Upper lobe of right lung (tissue), 1 donor: ENCODE data around the gene ADGRD1. TPM values are rescaled to one million over a fixed set of nuclear protein-coding genes. Genes with fewer than 3 reads are reported as not detected.

Experiments used
- ATAC-seq: fragments of 200-7000 bp; cut with Tn5 transposase; one replicate; pipeline ENCODE4 v1.9.1; 2020; ENCODE audit warnings: mild to moderate bottlenecking, moderate library complexity
- DNase-seq: peaks from one replicate; pipeline ENCODE4 v3.0.0-alpha.2; 2020
- H3K27ac ChIP-seq: fragments of 200-600 bp; one replicate; pipeline ENCODE4 v1.8.0; 2022
- H3K27me3 ChIP-seq: fragments of 200-600 bp; one replicate; pipeline ENCODE4 v1.8.0; 2022; ENCODE audit warnings: mild to moderate bottlenecking
- H3K36me3 ChIP-seq: fragments of 200-600 bp; one replicate; pipeline ENCODE4 v1.8.0; 2022
- H3K4me1 ChIP-seq: fragments of 200-600 bp; one replicate; pipeline ENCODE4 v1.8.0; 2022
- H3K4me3 ChIP-seq: fragments of 200-600 bp; one replicate; pipeline ENCODE4 v1.8.0; 2022; ENCODE audit warnings: mild to moderate bottlenecking
- H3K9me3 ChIP-seq: fragments of 200-600 bp; one replicate; pipeline ENCODE4 v1.8.0; 2022
- intact Hi-C: fragments of 100-400 bp; cut with DNase I; formaldehyde crosslinking; loops from one replicate; pipeline ENCODE4 v1.11.0; 2022
- total RNA-seq: library from RNA; stranded (reverse); fragmentation: NEBNext Ultra II Directional; extraction: Animal tissue kit (Norgen Biotek cat#: 25700); gene quantifications from one replicate; pipeline ENCODE4 v1.2.1, GENCODE V29; 2021
- TF ChIP-seq, protein P1 (sequence below): fragments of 200-600 bp; IDR thresholded peaks from one replicate; pipeline ENCODE4 v1.8.0; 2022; ENCODE audit warnings: antibody characterized with exemption
- donor health status: DM: no; HTN: yes; CAD: no; lungs with severe emphysema.

ADGRD1 gene
- total RNA-seq, 1 donor from 2014 or later = 113 TPM

DNA sequence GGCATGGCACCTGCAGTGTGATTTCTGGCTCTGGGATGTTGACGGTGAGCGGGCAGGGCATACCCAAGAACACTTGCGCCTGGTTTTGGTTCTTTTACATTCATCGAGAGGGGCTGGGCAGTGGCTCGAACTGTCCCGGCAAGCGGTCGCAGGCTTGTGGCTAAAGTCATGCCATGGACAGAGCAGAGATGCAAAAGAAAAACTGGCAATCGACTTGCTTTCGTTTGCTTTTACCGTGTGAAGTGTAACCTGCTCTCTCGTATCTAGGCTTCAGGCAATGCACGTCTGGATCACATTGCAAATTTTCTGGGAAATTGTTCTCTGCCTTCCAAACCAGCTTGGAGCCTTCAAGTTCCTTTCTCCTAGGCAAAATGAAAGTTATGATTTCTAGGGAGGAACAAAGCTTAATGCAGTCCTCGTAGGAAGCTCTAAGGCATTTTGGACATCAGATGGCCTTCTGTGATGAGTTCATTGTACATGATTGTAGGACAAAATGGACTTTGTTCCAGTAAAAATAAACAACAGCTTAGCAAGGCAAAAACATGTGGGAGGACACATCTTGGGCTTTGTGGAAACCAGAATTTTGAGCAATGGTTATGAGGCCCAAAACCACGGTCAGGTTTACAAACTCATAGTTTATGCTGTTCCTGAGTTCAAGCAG, 18.3 kb downstream of the ADGRD1 start:
- H3K36me3 ChIP-seq = peaks cover 58% of the 10 kb centered on the region
- H3K4me3 ChIP-seq = no peak overlapping the region
- H3K27me3 ChIP-seq = no peaks in the 10 kb centered on the region
- no peaks in the 10 kb centered on the region for H3K9me3 ChIP-seq
- no peak for ATAC-seq
- TF ChIP-seq, protein P1, sequence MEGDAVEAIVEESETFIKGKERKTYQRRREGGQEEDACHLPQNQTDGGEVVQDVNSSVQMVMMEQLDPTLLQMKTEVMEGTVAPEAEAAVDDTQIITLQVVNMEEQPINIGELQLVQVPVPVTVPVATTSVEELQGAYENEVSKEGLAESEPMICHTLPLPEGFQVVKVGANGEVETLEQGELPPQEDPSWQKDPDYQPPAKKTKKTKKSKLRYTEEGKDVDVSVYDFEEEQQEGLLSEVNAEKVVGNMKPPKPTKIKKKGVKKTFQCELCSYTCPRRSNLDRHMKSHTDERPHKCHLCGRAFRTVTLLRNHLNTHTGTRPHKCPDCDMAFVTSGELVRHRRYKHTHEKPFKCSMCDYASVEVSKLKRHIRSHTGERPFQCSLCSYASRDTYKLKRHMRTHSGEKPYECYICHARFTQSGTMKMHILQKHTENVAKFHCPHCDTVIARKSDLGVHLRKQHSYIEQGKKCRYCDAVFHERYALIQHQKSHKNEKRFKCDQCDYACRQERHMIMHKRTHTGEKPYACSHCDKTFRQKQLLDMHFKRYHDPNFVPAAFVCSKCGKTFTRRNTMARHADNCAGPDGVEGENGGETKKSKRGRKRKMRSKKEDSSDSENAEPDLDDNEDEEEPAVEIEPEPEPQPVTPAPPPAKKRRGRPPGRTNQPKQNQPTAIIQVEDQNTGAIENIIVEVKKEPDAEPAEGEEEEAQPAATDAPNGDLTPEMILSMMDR = no peak
- H3K27ac ChIP-seq = no peak overlapping the region
- H3K4me1 ChIP-seq = no peaks in the 10 kb centered on the region
- peak; percentile 7 for DNase-seq
- intact Hi-C loops = no loop called here

DNA sequence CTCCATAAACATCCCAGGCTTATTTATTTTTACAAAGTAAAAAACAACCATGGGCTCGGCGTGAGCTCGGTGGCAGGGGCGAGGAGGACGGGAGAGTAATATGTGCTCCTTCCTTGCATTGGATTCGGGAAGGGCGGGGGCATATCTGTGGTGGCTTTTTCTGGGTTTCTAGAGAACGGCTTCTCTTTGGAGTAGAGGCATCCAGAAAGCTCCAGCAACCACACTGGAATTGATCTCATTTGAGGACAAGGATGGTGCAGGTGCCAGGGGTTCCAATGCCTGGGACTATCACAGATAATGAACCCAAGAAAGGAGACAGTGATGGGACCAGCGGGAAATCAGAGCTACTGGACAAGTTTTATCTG, 18.9 kb downstream of the ADGRD1 start:
- DNase-seq = peak; percentile 25
- ATAC-seq = no peak
- TF ChIP-seq, protein P1 = no peak
- no peak overlapping the region for H3K27ac ChIP-seq
- no peaks in the 10 kb centered on the region for H3K4me1 ChIP-seq
- no peaks in the 10 kb centered on the region for H3K27me3 ChIP-seq
- H3K36me3 ChIP-seq = peaks cover 53% of the 10 kb centered on the region
- H3K9me3 ChIP-seq = no peaks in the 10 kb centered on the region
- no peak overlapping the region for H3K4me3 ChIP-seq
- intact Hi-C loops = no loop called here

DNA sequence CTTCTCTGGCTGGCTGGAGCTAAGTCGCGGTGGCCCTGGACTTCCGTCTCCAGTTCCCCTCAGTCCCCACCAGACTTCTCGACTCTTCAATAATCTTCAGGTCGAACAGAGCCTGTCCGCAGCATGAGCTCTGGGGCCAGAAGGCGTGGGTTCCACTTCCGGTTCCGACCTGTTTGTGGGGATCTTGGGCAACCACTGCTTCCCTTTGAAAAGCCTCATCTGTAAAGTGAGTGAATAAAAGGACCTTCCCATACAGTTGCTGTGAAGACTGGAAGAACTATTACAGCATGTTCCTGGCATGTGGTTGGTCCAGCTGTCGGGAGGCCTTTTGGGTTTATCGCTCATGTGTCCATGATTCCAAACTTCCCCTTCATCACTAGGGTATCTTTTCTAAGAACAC, 19.4 kb downstream of the ADGRD1 start:
- TF ChIP-seq, protein P1 = no peak
- DNase-seq = peak; percentile 34
- Histone ChIP-seq H3K27me3 (no peaks in the 10 kb centered on the region), H3K4me1 (no peaks in the 10 kb centered on the region), H3K9me3 (no peaks in the 10 kb centered on the region), H3K27ac (no peak overlapping the region), H3K36me3 (peaks cover 47% of the 10 kb centered on the region), H3K4me3 (no peak overlapping the region)
- intact Hi-C loops = no loop called here
- ATAC-seq = peak; percentile 36

DNA sequence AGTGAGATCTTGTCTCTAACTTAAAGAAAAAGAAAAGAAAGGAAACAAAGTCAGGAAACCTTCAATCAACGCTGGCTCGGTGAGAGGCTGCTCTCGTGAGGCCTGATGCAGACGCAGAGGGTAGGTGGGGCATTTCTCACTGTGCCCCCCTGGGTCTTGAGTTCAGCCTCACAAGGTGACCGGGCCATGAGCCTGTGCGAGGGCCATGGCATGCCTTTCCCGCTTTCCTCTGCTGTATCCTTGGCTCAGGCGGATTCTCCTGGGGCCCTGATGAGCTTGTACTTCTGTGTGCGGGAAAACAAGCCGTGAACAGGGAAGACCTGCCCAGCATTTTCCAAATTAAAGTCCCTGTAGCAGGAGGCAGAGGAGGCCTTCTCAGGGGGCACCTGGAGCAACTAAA, 20.2 kb downstream of the ADGRD1 start:
- peaks cover 45% of the 10 kb centered on the region for H3K36me3 ChIP-seq
- ATAC-seq = no peak
- no peak overlapping the region for H3K27ac ChIP-seq
- peak; percentile 35 for DNase-seq
- no peak overlapping the region for H3K4me3 ChIP-seq
- H3K4me1 ChIP-seq = no peaks in the 10 kb centered on the region
- no peaks in the 10 kb centered on the region for H3K27me3 ChIP-seq
- no peaks in the 10 kb centered on the region for H3K9me3 ChIP-seq
- intact Hi-C loops = no loop called here
- TF ChIP-seq, protein P1 = no peak

DNA sequence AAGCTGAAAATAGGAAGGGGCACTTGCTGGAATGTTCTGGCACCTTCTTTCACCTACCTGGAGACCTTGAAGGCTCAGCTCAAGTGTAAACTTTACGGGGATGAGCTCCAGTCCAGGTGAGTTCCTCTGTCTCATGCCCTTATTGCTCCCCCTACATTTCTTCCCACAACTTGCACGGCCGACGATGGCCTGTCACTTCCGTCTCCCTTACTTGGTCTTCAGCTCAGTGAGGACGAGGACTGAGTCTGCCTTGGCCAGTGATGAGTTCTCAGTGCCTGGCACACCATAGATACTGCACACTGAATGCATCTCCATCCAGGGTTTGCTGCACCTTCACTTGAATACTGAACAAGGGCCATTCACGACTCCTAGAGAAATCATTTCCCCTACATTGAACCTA, 21.4 kb downstream of the ADGRD1 start:
- Histone ChIP-seq H3K9me3 (no peaks in the 10 kb centered on the region), H3K4me1 (no peaks in the 10 kb centered on the region), H3K4me3 (no peak overlapping the region), H3K36me3 (peaks cover 45% of the 10 kb centered on the region), H3K27ac (no peak overlapping the region), H3K27me3 (no peaks in the 10 kb centered on the region)
- TF ChIP-seq, protein P1 = no peak
- ATAC-seq (no peak), DNase-seq (peak; percentile 32)
- intact Hi-C loops = no loop called here

DNA sequence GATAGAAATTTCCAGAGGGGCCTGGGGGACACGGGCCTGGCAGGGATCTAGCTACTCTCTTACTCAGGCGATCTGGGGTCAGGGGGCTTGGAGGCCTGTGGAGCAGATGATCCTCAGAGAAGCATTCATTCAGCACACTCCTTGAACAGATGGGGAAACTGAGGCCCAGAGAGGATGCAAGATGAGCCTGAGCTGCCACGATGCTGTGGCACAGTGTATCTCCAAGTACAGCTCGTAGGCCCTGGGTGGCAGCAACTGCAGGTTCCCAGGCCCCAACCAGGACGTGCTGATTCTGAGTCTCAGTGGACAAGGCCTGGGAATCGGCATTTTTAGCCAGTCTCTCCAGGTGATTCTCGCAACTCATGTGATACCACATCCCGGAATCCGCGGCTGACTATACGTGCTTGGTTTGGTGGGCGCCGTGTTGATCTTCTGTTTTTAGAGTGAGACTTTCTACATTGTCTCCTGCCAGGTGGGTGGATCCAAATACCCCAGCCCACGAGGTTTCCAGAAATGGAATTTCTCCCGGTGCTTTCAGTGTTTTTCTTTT, 22.5 kb downstream of the ADGRD1 start:
- no peak overlapping the region for H3K4me3 ChIP-seq
- TF ChIP-seq, protein P1 = no peak
- H3K27me3 ChIP-seq = no peaks in the 10 kb centered on the region
- intact Hi-C loops = no loop called here
- DNase-seq (peak; percentile 40), ATAC-seq (no peak)
- H3K36me3 ChIP-seq = peaks cover 44% of the 10 kb centered on the region
- no peaks in the 10 kb centered on the region for H3K9me3 ChIP-seq
- H3K4me1 ChIP-seq = peaks cover 7% of the 10 kb centered on the region
- H3K27ac ChIP-seq = no peak overlapping the region
